HTR-8/SVneo (cell line): ENCODE data around the gene OPCML.

Experiments
- DNase-seq: peaks from one replicate; pipeline ENCODE4 v3.0.0; 2011; ENCODE audit warnings: low spot score, mixed read lengths; ENCODE audit not compliant: insufficient read length
- FAIRE-seq: peaks from 2 replicates; lab custom pipeline; 2011; peaks lifted over from hg19 to GRCh38; lab: Jason Lieb, UNC

OPCML gene

GRCh38 chr11:133541720-133542095, 9.4 kb upstream of the OPCML start:
- DNase-seq (no peak), FAIRE-seq (no peak)

- DNase-seq (no peak), FAIRE-seq (no peak)
These were observed 8.9 kb upstream of the OPCML start for GRCh38 chr11:133541021-133541719.

- FAIRE-seq, result no peak
- DNase-seq, result no peak
These were observed 3.9 kb upstream of the OPCML start for GRCh38 chr11:133536198-133536597.

GRCh38 chr11:133533205-133533604, 904 bp upstream of the OPCML start:
- DNase-seq (no peak), FAIRE-seq (no peak)

GRCh38 chr11:133531458-133531857, 843 bp downstream of the OPCML start:
- no peak for DNase-seq
- FAIRE-seq, result no peak

- DNase-seq, result no peak
These were observed 1.8 kb downstream of the OPCML start for GRCh38 chr11:133530501-133530835.

GRCh38 chr11:133529807-133530500, 2.3 kb downstream of the OPCML start:
- no peak for FAIRE-seq
- no peak for DNase-seq

More at GRCh38 chr11:133530501-133530835, 1.8 kb downstream of the OPCML start:
- no peak for FAIRE-seq

GRCh38 chr11:133526790-133527189, 5.5 kb downstream of the OPCML start:
- DNase-seq (no peak), FAIRE-seq (no peak)

GRCh38 chr11:133525976-133526375, 6.3 kb downstream of the OPCML start:
- DNase-seq (no peak), FAIRE-seq (no peak)

- no peak for DNase-seq
- no peak for FAIRE-seq
These were observed 7.8 kb downstream of the OPCML start for GRCh38 chr11:133524488-133524887.

- DNase-seq (no peak), FAIRE-seq (no peak)
These were observed 10.0 kb downstream of the OPCML start for GRCh38 chr11:133522344-133522743.

- FAIRE-seq, result no peak
These were observed 10.8 kb downstream of the OPCML start for GRCh38 chr11:133521502-133521901.

GRCh38 chr11:133520707-133521106, 11.6 kb downstream of the OPCML start:
- FAIRE-seq (no peak), DNase-seq (no peak)

More at GRCh38 chr11:133521502-133521901, 10.8 kb downstream of the OPCML start:
- DNase-seq, result no peak

GRCh38 chr11:133519560-133519959, 12.7 kb downstream of the OPCML start:
- FAIRE-seq, result no peak
- no peak for DNase-seq

- DNase-seq, result no peak
- FAIRE-seq, result no peak
These were observed 13.5 kb downstream of the OPCML start for GRCh38 chr11:133518702-133519264.

GRCh38 chr11:133516845-133517244, 15.5 kb downstream of the OPCML start:
- FAIRE-seq, result no peak
- no peak for DNase-seq

GRCh38 chr11:133515107-133515506, 17.2 kb downstream of the OPCML start:
- FAIRE-seq, result no peak
- no peak for DNase-seq

GRCh38 chr11:133509924-133510697, 22.2 kb downstream of the OPCML start:
- FAIRE-seq, result no peak

GRCh38 chr11:133508468-133508867, 23.8 kb downstream of the OPCML start:
- no peak for DNase-seq
- FAIRE-seq, result no peak

More at GRCh38 chr11:133509924-133510697, 22.2 kb downstream of the OPCML start:
- no peak for DNase-seq

GRCh38 chr11:133507185-133507584, 25.1 kb downstream of the OPCML start:
- FAIRE-seq (no peak), DNase-seq (no peak)
